NCI-H1417 (cell line): ENCODE data around the gene APLF.

Source experiments
- DNase-seq, 3 experiments: peaks; one replicate each; lab custom pipeline; 2025; lab: John Stamatoyannopoulos, UW

APLF gene

DNA sequence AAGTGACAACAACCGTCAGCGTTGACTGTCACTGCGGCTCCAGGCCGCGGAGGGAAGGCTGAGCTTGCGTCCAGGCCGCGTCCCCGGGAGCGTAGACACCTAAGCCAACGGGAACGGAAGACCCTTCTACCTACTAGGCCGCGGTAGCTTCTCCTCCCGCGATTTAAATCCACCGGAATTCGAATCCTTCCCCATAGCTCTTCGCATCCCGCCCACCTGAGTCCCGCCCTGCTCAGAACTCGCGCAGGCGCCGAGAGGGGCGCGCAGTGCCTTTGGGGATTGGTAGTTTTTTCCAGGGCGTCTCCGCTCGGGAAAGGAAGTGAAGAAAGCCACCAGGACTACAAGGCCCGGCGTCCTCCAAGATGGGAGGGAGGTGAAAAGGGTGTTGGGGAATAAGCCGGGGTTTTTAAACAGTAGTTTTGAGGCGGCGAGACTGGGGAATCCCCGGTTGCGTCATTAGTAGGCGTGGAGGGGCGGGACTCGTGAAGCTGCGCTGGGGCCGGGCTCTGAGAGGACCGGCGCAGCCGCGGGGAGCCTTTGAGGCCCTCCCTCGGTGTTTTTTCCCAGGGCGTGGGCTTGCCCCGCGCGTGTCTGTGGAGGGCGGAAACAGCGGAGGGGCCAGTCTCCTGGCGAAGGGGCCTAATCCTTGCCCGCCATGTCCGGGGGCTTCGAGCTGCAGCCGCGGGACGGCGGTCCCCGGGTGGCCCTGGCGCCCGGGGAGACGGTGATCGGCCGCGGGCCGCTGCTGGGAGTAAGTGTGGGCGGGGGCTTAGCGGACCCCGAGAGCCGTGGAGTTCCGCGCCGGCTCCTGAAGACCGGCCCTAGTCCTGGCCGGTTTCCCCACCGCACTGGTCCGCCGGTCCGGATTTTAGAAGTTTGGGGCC lies at the start of gene APLF, which contains the start of gene FBXO48:
Gene APLF (plus strand): TSS at position 509 of the 884 bp plus-strand sequence. CDS start 147 bp downstream, at position 656.
Gene FBXO48 (minus strand): TSS at position 218 of the 884 bp plus-strand sequence. CDS start 2,149 bp downstream, outside the sequence.
- peak; percentile 99 to 100 (median 99) for DNase-seq

DNA sequence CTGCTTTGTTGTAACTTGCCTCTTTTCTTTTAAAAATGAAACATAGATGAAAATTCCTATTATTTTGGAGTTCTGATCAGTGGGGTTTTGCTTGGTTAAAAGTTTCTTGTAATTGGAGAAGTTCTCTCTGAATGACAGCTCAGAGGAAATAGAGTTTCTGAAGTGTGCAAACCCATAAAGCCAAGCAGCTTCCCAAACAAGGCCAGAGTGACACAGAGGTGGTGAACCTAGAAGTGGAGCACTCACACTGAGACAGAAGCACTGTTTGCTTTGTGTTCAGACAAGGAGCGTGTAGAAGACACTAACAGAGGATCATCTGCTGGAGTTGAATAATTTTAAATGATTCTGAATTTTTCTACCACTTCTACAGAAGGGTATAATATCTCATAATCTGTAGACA lies 49.5 kb upstream of the APLF start:
- DNase-seq, result no peak

DNA sequence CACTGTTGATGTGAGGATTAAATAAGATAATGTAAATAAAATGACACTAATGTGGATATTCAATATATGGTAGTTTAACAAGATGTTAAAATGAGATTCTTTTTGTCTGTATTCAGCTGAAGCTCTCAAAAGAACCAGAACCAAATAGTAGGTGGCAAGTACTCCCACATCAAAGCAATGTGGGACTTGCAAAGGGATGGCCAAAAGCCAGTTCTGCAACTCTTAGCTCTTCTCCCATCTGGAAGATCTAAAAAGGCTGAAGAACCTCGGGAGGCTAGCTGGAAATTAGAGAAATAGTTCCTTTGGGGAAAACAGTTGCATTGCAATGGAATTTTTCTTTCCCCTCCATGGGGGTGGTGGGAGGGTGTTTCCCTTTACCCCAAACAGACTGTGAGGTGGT lies 49.0 kb upstream of the APLF start:
- no peak for DNase-seq

- DNase-seq, result no peak
Measured at GRCh38 chr2:68418855-68419254, 48.5 kb upstream of the APLF start.

GRCh38 chr2:68420254-68420910 lies 47.0 kb upstream of the APLF start:
- no peak for DNase-seq

- DNase-seq, result no peak
Measured at GRCh38 chr2:68423966-68424650, 43.3 kb upstream of the APLF start.

DNA sequence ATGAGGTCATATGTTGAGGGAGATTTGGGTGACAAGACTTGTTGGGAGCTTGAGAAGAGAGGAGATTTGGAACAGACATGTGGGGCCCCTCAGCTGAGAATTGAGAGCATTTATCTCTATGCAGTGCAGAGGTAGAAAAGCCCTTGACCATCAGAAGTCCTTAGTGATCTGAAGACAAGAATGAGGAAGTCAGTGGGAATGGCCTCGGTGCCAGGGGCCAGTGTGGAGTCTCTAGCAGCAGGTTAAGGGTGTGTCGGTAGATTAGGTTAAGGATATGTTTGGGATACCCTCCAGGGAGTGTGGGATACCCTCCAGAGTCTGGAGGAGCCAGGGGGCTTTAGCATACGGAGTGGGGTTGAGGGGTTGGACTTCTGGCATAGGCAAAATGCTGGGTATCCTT lies 41.9 kb upstream of the APLF start:
- DNase-seq, result no peak

DNA sequence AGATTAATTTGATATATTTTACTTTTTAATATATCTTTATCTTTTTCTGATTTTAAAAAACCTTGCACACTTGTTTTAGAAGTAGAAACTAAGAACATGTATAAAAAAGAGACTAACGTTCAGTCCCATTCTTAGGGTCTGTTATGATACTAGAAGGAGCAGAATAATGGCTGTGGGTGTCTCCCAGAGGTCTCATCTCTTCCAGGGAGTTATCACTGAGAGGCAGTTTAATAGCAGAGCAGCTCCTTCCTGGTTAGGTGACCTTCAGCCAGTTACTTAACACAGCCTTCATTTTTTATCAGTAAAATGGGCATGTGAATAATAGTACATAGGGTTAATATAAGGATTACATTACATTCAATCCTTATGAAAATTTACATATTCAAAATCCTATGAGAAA lies 40.9 kb upstream of the APLF start:
- DNase-seq, result no peak

- no peak for DNase-seq
Measured at GRCh38 chr2:68426848-68427579, 40.4 kb upstream of the APLF start.

GRCh38 chr2:68428126-68428525 lies 39.3 kb upstream of the APLF start:
- no peak for DNase-seq

- no peak for DNase-seq
Measured at GRCh38 chr2:68428746-68429145, 38.6 kb upstream of the APLF start.

DNA sequence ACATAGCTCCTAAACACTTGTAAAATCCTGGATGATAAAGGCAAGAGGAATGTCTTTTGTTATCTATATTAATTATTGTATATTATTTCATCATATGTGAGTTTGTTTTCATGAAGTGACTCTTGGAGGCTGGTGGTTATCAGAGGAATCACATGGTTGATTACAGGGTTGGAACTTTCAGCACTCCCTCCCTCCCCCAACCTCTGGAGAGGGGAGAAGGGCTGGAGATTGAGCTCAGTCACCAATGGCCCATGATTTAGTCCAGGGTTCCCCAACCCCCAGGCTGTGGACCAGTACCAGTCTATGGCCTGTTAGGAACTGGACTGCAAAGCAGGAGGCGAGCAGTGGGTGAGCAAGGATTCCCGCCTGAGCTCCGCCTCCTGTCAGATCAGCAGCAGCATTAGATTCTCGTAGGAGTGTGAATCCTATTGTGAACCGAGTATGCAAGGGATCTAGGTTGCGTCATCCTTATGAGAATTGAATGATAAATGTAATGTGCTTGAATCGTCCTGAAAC lies 38.0 kb upstream of the APLF start:
- no peak for DNase-seq

- no peak for DNase-seq
Measured at GRCh38 chr2:68431316-68431972, 35.9 kb upstream of the APLF start.

DNA sequence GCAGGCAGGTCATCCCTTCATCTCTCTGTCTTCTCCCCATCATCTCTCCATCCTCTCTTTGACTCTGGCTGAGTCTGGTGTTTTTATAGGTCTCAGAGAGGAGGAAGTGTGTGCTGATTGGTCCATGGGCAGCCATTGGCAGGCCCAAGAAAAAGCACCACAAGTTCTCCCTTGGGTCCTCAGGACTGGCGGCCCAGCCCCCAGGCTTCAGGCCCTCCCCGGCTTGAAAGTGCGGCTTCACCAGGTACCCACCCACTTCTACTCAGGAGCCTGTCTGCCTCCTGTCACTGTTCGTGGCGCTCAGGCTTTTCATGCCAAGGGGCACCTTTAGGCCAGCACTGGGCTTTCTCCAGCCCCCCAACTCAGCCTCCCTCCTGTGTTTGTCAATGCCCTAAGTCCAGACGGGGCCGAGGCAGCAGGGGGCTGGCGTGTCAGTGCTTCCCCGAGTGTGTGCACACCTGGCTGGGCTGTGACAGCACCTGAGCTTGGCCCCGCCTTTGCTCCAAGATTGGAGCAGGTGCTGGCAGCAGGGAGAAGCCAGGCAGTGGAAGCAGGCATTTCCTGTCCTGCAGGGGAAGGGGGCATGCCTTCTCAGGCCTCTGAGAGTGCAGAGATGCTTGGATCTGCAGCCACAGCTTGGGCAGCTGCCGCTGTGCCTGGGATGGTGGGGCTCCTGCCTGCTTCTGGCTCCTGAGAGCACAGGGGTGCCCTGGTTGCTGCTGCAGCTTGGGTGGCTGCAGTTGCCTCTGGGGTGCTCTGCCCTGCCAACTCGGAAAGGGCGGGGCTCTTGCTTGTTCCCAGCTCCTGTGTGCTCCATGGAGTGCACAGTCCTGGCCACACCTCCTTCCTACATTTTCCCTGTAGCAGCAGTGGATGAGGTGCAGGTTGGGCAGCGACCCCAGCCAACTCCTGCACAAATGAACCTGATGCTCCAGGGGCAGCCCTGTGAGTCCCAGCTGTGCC lies 34.4 kb upstream of the APLF start:
- peak in 1 of 3 experiments; percentile 26 for DNase-seq

- no peak for DNase-seq
Measured at GRCh38 chr2:68434981-68435380, 32.4 kb upstream of the APLF start.

DNA sequence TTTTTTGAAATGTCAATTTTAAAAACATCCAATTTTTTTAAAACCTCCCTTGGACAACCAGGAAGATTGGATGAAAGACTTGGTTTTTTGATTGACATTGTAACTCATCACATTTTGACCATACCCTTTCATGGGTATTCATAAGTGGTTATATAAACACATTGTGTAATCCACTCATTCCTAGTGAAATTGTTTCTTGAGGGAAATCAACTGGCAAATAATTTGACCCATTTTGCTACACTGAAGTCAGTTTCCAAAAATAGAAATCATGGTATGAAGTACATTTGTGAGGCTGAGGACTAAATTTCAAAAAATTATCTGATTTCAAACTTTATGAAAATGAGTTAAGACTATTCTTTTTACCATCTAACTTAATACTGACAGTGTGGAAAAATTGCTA lies 31.8 kb upstream of the APLF start:
- no peak for DNase-seq

DNA sequence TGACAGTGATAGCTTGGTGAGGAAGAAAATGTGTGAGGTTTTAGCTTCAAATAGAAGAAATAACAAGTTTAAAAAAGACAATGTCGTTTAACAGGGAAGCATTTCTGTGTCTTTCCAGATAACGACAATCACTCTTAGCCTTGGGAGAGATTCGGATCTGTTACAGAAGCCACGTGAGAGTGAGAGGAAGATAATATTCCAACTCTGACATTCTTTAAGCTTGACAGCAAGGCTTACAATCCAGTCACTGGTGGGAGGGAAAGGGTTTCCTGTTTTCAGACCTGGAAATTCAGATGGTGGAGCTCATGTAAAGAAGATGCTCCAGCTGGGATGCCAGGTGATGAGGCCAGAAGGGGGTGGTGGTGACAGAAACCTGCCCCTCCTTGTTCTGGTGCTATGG lies 31.1 kb upstream of the APLF start:
- no peak for DNase-seq

DNA sequence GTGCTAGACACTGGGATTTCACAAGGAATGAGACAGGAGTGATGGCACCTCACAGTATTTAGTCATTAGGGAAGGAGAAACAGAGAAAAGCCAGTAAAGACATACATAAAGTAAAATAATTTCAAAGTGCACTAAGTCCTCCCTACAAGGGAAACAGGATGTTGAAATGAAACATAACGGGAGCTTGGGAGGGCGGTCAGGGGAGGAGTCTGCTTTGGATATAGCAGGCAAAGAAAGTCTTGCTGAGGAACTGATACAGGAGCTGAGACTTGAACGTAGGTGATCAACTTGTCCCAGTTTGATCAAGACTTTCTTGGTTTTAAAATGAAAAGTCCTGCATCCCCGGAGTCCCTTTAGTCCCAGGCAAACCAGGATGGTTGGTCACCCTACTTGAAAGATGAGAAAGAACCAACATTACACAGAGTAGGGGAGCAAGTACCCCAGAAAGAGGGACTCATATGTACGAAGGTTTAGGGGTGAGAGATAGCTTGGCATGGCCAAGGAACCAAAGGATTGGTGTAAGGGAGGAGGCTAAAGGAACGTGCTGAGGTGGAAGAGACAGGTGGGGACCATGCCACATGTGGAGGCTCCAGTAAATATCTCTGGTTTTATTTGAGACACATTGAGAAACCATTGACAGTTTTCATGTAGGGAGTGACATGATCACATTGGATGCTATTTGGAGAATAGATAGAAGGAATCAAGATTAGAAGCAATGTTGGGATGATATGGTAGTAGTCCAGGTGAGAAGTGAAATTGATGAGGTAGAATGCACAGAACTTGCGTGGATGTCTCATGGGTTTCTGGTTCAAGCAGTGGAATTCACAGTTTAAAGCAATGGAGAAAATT lies 28.7 kb upstream of the APLF start:
- no peak for DNase-seq
